ENCODE results near the gene C12orf60.

C12orf60 gene

DNA sequence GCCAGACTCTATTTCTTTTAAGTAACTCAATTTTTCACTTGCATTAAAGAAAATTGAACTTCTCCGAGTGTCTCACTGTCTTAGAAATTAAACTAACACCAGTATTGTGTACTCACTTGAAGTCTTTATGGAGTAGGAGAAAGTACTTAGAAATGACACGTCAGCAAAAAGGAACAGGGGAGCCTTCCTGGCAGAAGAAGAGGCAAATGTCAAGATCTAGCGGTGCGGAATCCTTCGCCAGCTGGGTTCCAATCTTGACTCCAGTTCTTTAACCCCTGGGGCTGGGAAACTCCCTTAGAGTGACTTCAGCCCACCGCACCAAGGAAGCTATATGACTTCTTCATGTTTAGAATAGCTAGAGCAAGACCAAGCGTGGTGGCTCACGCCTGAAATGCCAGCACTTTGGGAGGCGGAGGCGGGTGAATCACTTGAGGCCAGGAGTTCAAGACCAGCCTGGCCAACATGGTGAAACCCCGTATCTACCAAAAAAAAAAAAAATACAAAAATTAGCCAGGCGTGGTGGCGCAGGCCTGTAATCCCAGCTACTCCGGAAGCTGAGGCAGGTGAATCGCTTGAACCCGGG is 34.6 kb upstream of the C12orf60 start:
- peaks cover 30% of the 10 kb centered on the region for H3F3A ChIP-seq (ENCODE audit: control insufficient read depth, insufficient read depth)
- peak overlapping the region; percentile 95 for H3K4me3 ChIP-seq (ENCODE audit: low read length)
- 0 out of 2 replicates have a peak, but pooled peaks cover 4% of the 10 kb centered on the region for H3K9me3 ChIP-seq (ENCODE audit: control insufficient read depth, insufficient read depth, low read length)
- no peak for TF ChIP-seq EZH2phosphoT487 (IDR thresholded peaks at IDR 0.05; ENCODE audit: borderline replicate concordance, low read length)
- TF ChIP-seq, protein P1, sequence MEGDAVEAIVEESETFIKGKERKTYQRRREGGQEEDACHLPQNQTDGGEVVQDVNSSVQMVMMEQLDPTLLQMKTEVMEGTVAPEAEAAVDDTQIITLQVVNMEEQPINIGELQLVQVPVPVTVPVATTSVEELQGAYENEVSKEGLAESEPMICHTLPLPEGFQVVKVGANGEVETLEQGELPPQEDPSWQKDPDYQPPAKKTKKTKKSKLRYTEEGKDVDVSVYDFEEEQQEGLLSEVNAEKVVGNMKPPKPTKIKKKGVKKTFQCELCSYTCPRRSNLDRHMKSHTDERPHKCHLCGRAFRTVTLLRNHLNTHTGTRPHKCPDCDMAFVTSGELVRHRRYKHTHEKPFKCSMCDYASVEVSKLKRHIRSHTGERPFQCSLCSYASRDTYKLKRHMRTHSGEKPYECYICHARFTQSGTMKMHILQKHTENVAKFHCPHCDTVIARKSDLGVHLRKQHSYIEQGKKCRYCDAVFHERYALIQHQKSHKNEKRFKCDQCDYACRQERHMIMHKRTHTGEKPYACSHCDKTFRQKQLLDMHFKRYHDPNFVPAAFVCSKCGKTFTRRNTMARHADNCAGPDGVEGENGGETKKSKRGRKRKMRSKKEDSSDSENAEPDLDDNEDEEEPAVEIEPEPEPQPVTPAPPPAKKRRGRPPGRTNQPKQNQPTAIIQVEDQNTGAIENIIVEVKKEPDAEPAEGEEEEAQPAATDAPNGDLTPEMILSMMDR (IDR thresholded peaks at IDR 0.05; ENCODE audit: low read depth, low read length, poor library complexity, severe bottlenecking): no peak
- peaks cover 30% of the 10 kb centered on the region for H3K79me2 ChIP-seq (ENCODE audit: control insufficient read depth, low read length)
- H4K20me1 ChIP-seq (ENCODE audit: control insufficient read depth, insufficient read depth, low read depth, low read length): no peaks in the 10 kb centered on the region
- H3K4me1 ChIP-seq (ENCODE audit: control insufficient read depth, low read length): peaks cover 48% of the 10 kb centered on the region
- no peak overlapping the region; the same call in 1 of the 2 replicates for H3K27ac ChIP-seq (ENCODE audit: low read depth, low read length)
- H3K27me3 ChIP-seq (ENCODE audit: control insufficient read depth, low read length): no peaks in the 10 kb centered on the region
- H3K9me2 ChIP-seq (replicated peaks; ENCODE audit: control insufficient read depth, low read length): no peaks in the 10 kb centered on the region
- H3K36me3 ChIP-seq (ENCODE audit: control insufficient read depth, low read length): peaks cover 38% of the 10 kb centered on the region
- H3K4me2 ChIP-seq (ENCODE audit: low read length): peak overlapping the region; percentile 94

DNA sequence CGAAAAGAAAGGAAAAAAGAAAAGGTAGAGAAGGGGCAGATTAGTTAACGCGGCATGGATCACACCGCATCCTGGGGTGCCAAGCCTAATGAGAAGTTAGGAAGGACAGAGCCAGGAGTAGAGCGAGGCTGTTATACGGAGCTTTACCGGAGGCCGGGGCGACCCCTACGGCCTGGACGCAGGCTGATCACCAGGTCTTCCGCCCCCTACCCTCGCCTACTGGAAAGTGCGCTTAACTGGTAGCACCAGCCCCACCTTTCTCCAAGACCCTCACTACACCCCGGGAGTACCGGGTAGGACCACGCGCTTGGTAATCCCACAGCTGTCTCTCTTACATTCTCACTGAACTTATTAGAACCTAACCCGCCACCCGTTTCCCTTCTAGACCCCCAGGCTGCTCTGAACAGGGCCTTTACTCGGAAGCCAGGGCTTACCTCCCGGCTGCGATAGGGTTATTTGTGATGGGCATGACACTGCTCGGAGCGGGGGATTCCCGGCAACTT is 34.0 kb upstream of the C12orf60 start:
- Histone ChIP-seq H3K4me2 (ENCODE audit: low read length) (peak overlapping the region; percentile 94), H3K4me1 (ENCODE audit: control insufficient read depth, low read length) (peaks cover 51% of the 10 kb centered on the region), H3F3A (ENCODE audit: control insufficient read depth, insufficient read depth) (peaks cover 30% of the 10 kb centered on the region), H3K27me3 (ENCODE audit: control insufficient read depth, low read length) (no peaks in the 10 kb centered on the region), H3K9me3 (ENCODE audit: control insufficient read depth, insufficient read depth, low read length) (0 out of 2 replicates have a peak, but pooled peaks cover 4% of the 10 kb centered on the region), H3K36me3 (ENCODE audit: control insufficient read depth, low read length) (peaks cover 38% of the 10 kb centered on the region), H3K27ac (ENCODE audit: low read depth, low read length) (peak overlapping the region; percentile 96), H3K79me2 (ENCODE audit: control insufficient read depth, low read length) (peaks cover 33% of the 10 kb centered on the region), H3K4me3 (ENCODE audit: low read length) (peak overlapping the region; percentile 95), H3K9me2 (replicated peaks; ENCODE audit: control insufficient read depth, low read length) (no peaks in the 10 kb centered on the region), H4K20me1 (ENCODE audit: control insufficient read depth, insufficient read depth, low read depth, low read length) (no peaks in the 10 kb centered on the region)
- no peak for TF ChIP-seq EZH2phosphoT487 (IDR thresholded peaks at IDR 0.05; ENCODE audit: borderline replicate concordance, low read length)
- TF ChIP-seq, protein P1 (IDR thresholded peaks at IDR 0.05; ENCODE audit: low read depth, low read length, poor library complexity, severe bottlenecking): no peak

DNA sequence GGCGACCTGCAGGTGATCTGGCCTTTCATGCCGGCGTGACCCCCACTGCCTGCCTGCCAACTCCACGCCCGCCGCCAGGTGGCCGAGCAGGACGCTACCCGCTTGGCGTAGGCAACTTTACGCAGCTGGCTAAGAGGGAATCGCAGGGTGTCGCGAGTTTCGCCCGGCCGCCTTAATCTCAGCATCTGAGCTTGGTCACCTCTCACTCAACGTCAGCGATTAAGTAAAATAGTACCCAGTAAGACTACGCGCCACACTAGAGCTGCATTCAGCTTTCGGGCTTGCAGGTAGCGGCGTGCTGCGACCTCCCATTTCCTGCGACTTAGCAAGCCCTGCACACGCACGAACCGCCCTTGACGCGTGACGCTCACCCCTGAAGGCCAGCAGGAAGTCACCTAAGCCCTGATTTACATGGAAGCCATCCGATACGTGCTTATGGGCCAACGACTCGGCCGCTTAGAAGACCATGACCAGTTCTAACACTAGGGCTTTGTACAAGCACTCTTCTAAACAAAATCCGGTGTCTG is 33.4 kb upstream of the C12orf60 start:
- TF ChIP-seq, protein P1 (IDR thresholded peaks at IDR 0.05; ENCODE audit: low read depth, low read length, poor library complexity, severe bottlenecking): peak; percentile 86
- no peak for TF ChIP-seq EZH2phosphoT487 (IDR thresholded peaks at IDR 0.05; ENCODE audit: borderline replicate concordance, low read length)
- Histone ChIP-seq H3K9me2 (replicated peaks; ENCODE audit: control insufficient read depth, low read length) (no peaks in the 10 kb centered on the region), H4K20me1 (ENCODE audit: control insufficient read depth, insufficient read depth, low read depth, low read length) (no peaks in the 10 kb centered on the region), H3K4me2 (ENCODE audit: low read length) (peak overlapping the region; percentile 94), H3K79me2 (ENCODE audit: control insufficient read depth, low read length) (peaks cover 38% of the 10 kb centered on the region), H3K4me1 (ENCODE audit: control insufficient read depth, low read length) (peaks cover 56% of the 10 kb centered on the region), H3K4me3 (ENCODE audit: low read length) (peak overlapping the region; percentile 95), H3K36me3 (ENCODE audit: control insufficient read depth, low read length) (peaks cover 38% of the 10 kb centered on the region), H3K9me3 (ENCODE audit: control insufficient read depth, insufficient read depth, low read length) (0 out of 2 replicates have a peak, but pooled peaks cover 4% of the 10 kb centered on the region), H3F3A (ENCODE audit: control insufficient read depth, insufficient read depth) (peaks cover 30% of the 10 kb centered on the region), H3K27me3 (ENCODE audit: control insufficient read depth, low read length) (no peaks in the 10 kb centered on the region), H3K27ac (ENCODE audit: low read depth, low read length) (peak overlapping the region; percentile 96)
